Esophagus muscularis mucosa (tissue), 4 donors: ENCODE data around the gene DMD. TPM values are rescaled to one million over a fixed set of nuclear protein-coding genes. Genes with fewer than 3 reads are reported as not detected.

Source experiments
- DNase-seq: peaks from one replicate; pipeline ENCODE4 v3.0.0-alpha.2; 2017; ENCODE audit errors: extremely low spot score
- H3K27ac ChIP-seq, 4 donors: fragments of 200-600 bp; sonication (generic); replicated peaks in 1 of 4; 1 replicate in 3 of 4; 2 replicates in 1 of 4; pipeline ENCODE4 v1.5.1; 2016 to 2019; ENCODE audit warnings: mild to moderate bottlenecking in 1 of 4
- H3K27me3 ChIP-seq, 4 donors: fragments of 200-600 bp; sonication (generic); one replicate each; pipeline versions ENCODE4 v1.5.1 to v1.6.0; 2016 to 2019
- H3K36me3 ChIP-seq, 4 donors: fragments of 200-600 bp; sonication (generic); one replicate each; pipeline ENCODE4 v1.5.1; 2016 to 2019
- H3K4me1 ChIP-seq, 4 donors: fragments of 200-600 bp; sonication (generic); one replicate each; pipeline ENCODE4 v1.5.1; 2016 to 2019
- H3K4me3 ChIP-seq, 4 donors: fragments of 200-600 bp; sonication (generic); 1 replicate in 2 of 4; 2 replicates in 2 of 4; pipeline ENCODE4 v1.5.1; 2016 to 2019; ENCODE audit warnings: mild to moderate bottlenecking in 4 of 4, moderate library complexity in 1 of 4
- H3K9me3 ChIP-seq, 4 donors: fragments of 200-600 bp; sonication (generic); 1 replicate in 3 of 4; 2 replicates in 1 of 4; pipeline ENCODE4 v1.5.1; 2016 to 2019
- EP300 ChIP-seq: sonication (generic); formaldehyde crosslinking; IDR thresholded peaks from one replicate; pipeline ENCODE4 v1.6.1; 2017; ENCODE audit warnings: antibody characterized with exemption
- POLR2A ChIP-seq: fragments of 450-650 bp; IDR thresholded peaks from one replicate; pipeline ENCODE4 v1.6.1; 2017; ENCODE audit warnings: antibody characterized with exemption, moderate library complexity, mild to moderate bottlenecking, low read depth
- POLR2AphosphoS5 ChIP-seq, 2 donors: sonication (generic); formaldehyde crosslinking; IDR thresholded peaks; one replicate each; pipeline ENCODE4 v1.6.1; 2017; ENCODE audit warnings: antibody characterized with exemption in 2 of 2
- WGBS: methylation state at CpG from one replicate; pipeline ENCODE4 v1.1.5; 2018; 5-methylcytosine and 5-hydroxymethylcytosine counted together
- intact Hi-C: fragments of 100-400 bp; cut with DNase I; formaldehyde crosslinking; loops from one replicate; pipeline ENCODE4 v1.15.1; 2023
- total RNA-seq, 4 donors: library from RNA; depleted of rRNA; stranded (reverse); fragments of >200 nt; gene quantifications; one replicate each; pipeline versions ENCODE4 v1.1.0 to v1.2.1, GENCODE V29; 2016
- TF ChIP-seq, protein P1 (sequence below), 3 experiments: fragments of 200-600 bp in 2 of 3; fragments of 450-650 bp in 1 of 3; sonication (generic) in 2 of 3; IDR thresholded peaks; one replicate each; pipeline ENCODE4 v1.5.1; 2017 to 2019; ENCODE audit warnings: antibody characterized with exemption in 3 of 3, mild to moderate bottlenecking in 2 of 3, moderate library complexity in 1 of 3

Gene DMD
- total RNA-seq, 4 donors from 2014 or later = 127 to 210 (median 188) TPM

GRCh38 chrX:33160273-33160672 lies 51.1 kb downstream of the DMD start:
- H3K27me3 ChIP-seq = no peaks in the 10 kb centered on the region
- 87% methylated on average over 5 of the region's 5 CpGs for WGBS
- intact Hi-C loops = no loop called here

DNA sequence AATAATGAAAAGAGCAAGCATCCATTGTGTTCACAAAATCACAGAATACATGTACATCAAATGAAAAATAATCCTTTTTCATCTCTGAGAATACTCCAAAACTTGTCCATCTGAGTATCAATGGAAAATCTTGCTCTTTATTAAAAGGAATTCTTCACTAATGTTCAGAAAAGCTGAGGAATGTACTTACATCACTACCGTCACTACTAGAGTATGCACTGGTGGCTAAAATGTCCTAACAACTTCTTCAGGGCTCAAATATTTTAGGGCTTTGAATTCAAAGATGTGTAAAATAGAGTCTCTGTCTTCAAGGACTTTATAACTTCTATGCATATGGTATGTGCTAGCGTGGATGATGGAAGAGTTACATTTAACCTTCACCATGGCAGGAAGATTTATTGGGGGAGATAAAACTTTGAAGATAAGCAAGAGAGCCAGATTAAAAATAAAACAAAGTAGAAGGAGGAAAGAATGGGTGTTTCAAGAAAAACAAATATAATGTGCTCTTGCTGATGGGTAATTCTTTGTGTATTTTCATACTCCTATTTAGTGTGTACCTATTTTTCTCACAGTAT lies 55.1 kb downstream of the DMD start:
- TF ChIP-seq POLR2A = no peak
- no peak for TF ChIP-seq POLR2AphosphoS5 (IDR thresholded peaks at IDR 0.05)
- TF ChIP-seq EP300 = no peak
- TF ChIP-seq, protein P1, sequence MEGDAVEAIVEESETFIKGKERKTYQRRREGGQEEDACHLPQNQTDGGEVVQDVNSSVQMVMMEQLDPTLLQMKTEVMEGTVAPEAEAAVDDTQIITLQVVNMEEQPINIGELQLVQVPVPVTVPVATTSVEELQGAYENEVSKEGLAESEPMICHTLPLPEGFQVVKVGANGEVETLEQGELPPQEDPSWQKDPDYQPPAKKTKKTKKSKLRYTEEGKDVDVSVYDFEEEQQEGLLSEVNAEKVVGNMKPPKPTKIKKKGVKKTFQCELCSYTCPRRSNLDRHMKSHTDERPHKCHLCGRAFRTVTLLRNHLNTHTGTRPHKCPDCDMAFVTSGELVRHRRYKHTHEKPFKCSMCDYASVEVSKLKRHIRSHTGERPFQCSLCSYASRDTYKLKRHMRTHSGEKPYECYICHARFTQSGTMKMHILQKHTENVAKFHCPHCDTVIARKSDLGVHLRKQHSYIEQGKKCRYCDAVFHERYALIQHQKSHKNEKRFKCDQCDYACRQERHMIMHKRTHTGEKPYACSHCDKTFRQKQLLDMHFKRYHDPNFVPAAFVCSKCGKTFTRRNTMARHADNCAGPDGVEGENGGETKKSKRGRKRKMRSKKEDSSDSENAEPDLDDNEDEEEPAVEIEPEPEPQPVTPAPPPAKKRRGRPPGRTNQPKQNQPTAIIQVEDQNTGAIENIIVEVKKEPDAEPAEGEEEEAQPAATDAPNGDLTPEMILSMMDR (IDR thresholded peaks at IDR 0.05) = no peak
- H3K9me3 ChIP-seq = no peaks in the 10 kb centered on the region
- H3K4me1 ChIP-seq = peaks cover 0 to 7% (median 0%) of the 10 kb centered on the region in 4 donors

More at GRCh38 chrX:33160273-33160672, 51.1 kb downstream of the DMD start:
- Histone ChIP-seq H3K4me1 (peaks cover 0 to 11% (median 0%) of the 10 kb centered on the region in 4 donors), H3K9me3 (no peaks in the 10 kb centered on the region), H3K36me3 (no peaks in the 10 kb centered on the region), H3K27ac (no peak overlapping the region), H3K4me3 (no peak overlapping the region)
- no peak for TF ChIP-seq POLR2A
- TF ChIP-seq EP300 = no peak
- TF ChIP-seq, protein P1 (IDR thresholded peaks at IDR 0.05) = no peak
- no peak for TF ChIP-seq POLR2AphosphoS5 (IDR thresholded peaks at IDR 0.05)
- DNase-seq = no peak

GRCh38 chrX:33149580-33149979 lies 61.8 kb downstream of the DMD start:
- DNase-seq = no peak
- no peaks in the 10 kb centered on the region for H3K36me3 ChIP-seq
- intact Hi-C loops = no loop called here
- H3K27ac ChIP-seq = no peak overlapping the region
- H3K4me1 ChIP-seq = no peaks in the 10 kb centered on the region
- H3K4me3 ChIP-seq = no peak overlapping the region
- no peaks in the 10 kb centered on the region for H3K9me3 ChIP-seq
- TF ChIP-seq EP300 (no peak), POLR2AphosphoS5 (IDR thresholded peaks at IDR 0.05) (no peak), POLR2A (no peak)
- TF ChIP-seq, protein P1 (IDR thresholded peaks at IDR 0.05) = no peak
- H3K27me3 ChIP-seq = no peaks in the 10 kb centered on the region
- 77% methylated on average over 4 of the region's 4 CpGs for WGBS

More for the DNA sequence above, 55.1 kb downstream of the DMD start:
- no peak overlapping the region for H3K27ac ChIP-seq
- H3K4me3 ChIP-seq = no peak overlapping the region
- no peaks in the 10 kb centered on the region for H3K36me3 ChIP-seq
- no peaks in the 10 kb centered on the region for H3K27me3 ChIP-seq
- 63% methylated on average over 2 of the region's 2 CpGs for WGBS
- intact Hi-C loops = no loop called here
- DNase-seq = no peak

DNA sequence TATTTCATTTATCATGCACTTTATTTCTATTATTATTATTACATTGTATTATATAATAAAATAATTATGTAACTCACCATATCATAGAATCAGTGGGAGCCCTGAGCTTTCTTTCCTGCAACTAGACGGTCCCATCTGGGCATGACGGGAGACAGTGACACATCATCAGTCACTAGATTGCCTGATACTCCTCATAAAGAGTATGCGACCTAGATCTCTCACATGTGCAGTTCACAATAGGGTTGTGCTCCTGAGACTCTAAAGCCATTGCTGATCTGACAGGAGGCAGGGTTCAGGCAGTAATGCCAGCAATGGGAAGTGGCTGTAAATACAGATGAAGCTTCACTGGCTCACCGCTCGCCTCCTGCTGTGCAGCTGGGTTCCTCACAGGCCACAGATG lies 62.3 kb downstream of the DMD start:
- Histone ChIP-seq H3K27me3 (no peaks in the 10 kb centered on the region), H3K36me3 (no peaks in the 10 kb centered on the region), H3K4me3 (no peak overlapping the region), H3K9me3 (no peaks in the 10 kb centered on the region), H3K4me1 (peaks cover 0 to 3% (median under 1%) of the 10 kb centered on the region in 4 donors), H3K27ac (no peak overlapping the region)
- 93% methylated on average over 3 of the region's 5 CpGs for WGBS
- no peak for TF ChIP-seq POLR2AphosphoS5 (IDR thresholded peaks at IDR 0.05)
- TF ChIP-seq, protein P1 (IDR thresholded peaks at IDR 0.05) = no peak
- TF ChIP-seq EP300 = no peak
- no peak for TF ChIP-seq POLR2A
- no peak for DNase-seq
- intact Hi-C loops = no loop called here

- WGBS = 83% methylated on average over 8 of the region's 8 CpGs
- TF ChIP-seq, protein P1 (IDR thresholded peaks at IDR 0.05) = no peak
- TF ChIP-seq EP300 = no peak
- intact Hi-C loops = no loop called here
- Histone ChIP-seq H3K27me3 (peaks cover 0 to 3% (median 0%) of the 10 kb centered on the region in 4 donors), H3K4me3 (no peak overlapping the region), H3K36me3 (no peaks in the 10 kb centered on the region), H3K27ac (no peak overlapping the region), H3K4me1 (peaks cover 0 to 5% (median 2%) of the 10 kb centered on the region in 4 donors), H3K9me3 (no peaks in the 10 kb centered on the region)
- DNase-seq = no peak
These were observed 69.0 kb downstream of the DMD start for GRCh38 chrX:33142331-33142730.
